ENCODE results near the gene DOCK10.

- no peak for TF ChIP-seq FOS (IDR thresholded peaks at IDR 0.05; ENCODE audit: extremely low read depth, insufficient read length)
- TF ChIP-seq SREBF1 (IDR thresholded peaks at IDR 0.05; ENCODE audit: borderline replicate concordance, low read depth, low read length) = no peak
- TF ChIP-seq ZNF76 (CRISPR knock-in tag; IDR thresholded peaks at IDR 0.05; ENCODE audit: borderline replicate concordance) = no peak
- no peak for TF ChIP-seq POLR2B (IDR thresholded peaks at IDR 0.05; ENCODE audit: low read depth, partially characterized antibody)
- no peak for TF ChIP-seq YY1 (IDR thresholded peaks at IDR 0.05; ENCODE audit: borderline replicate concordance in 1 of 3, control insufficient read depth in 1 of 3, extremely low read depth in 1 of 3, insufficient read depth in 3 of 3, insufficient read length in 1 of 3, insufficient replicate concordance in 2 of 3, low read depth in 1 of 3, low read length in 2 of 3)
- no peak for TF ChIP-seq SMC3 (conservative IDR thresholded peaks at IDR 0.05; ENCODE audit: insufficient read depth, low read depth, low read length)
- TF ChIP-seq RNF2 (IDR thresholded peaks at IDR 0.05) = no peak
- TF ChIP-seq, protein P1, sequence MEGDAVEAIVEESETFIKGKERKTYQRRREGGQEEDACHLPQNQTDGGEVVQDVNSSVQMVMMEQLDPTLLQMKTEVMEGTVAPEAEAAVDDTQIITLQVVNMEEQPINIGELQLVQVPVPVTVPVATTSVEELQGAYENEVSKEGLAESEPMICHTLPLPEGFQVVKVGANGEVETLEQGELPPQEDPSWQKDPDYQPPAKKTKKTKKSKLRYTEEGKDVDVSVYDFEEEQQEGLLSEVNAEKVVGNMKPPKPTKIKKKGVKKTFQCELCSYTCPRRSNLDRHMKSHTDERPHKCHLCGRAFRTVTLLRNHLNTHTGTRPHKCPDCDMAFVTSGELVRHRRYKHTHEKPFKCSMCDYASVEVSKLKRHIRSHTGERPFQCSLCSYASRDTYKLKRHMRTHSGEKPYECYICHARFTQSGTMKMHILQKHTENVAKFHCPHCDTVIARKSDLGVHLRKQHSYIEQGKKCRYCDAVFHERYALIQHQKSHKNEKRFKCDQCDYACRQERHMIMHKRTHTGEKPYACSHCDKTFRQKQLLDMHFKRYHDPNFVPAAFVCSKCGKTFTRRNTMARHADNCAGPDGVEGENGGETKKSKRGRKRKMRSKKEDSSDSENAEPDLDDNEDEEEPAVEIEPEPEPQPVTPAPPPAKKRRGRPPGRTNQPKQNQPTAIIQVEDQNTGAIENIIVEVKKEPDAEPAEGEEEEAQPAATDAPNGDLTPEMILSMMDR (IDR thresholded peaks at IDR 0.05 in 2 of 3, conservative IDR thresholded peaks at IDR 0.05 in 1 of 3; ENCODE audit: insufficient read depth in 2 of 3, low read depth in 1 of 3, low read length in 3 of 3) = no peak
- no peak for TF ChIP-seq ZNF318 (IDR thresholded peaks at IDR 0.05; ENCODE audit: borderline replicate concordance in 1 of 2, low read depth in 1 of 2)
- no peak for TF ChIP-seq SIRT6 (IDR thresholded peaks at IDR 0.05; ENCODE audit: low read depth, low read length)
- no peak for TF ChIP-seq EP300 (IDR thresholded peaks at IDR 0.05; ENCODE audit: low read length)
- TF ChIP-seq EZH2 (IDR thresholded peaks at IDR 0.05; ENCODE audit: borderline replicate concordance, low read depth, low read length) = no peak
- TF ChIP-seq ZNF408 (CRISPR knock-in tag; IDR thresholded peaks at IDR 0.05; ENCODE audit: low read depth) = no peak
Measured at GRCh38 chr2:224716201-224716600, 326.1 kb downstream of the DOCK10 start, which contains the start of gene CCDC195.

All from K562 (cell line).